Measurements from ENCODE around the gene BCL2L14.

DNA sequence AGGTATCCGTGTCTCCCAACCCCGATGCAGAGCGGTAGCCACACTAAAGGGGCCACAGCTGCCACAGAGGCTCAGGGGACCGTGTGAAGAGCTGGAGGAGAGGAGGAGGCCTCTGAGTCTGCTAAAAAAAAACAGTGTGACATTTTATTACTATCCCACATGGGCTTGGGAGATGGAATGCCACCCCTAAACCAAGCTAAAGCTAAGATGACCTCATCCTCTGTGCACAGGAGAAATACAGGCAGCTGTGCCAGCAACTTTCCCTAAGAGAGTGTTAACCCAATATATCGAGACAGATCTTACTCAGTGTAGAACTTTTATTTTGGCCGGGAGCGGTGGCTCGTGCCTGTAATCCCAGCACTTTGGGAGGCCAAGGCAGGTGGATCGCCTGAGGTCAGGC is 18.0 kb downstream of the BCL2L14 start:
- TF ChIP-seq ATF1 (CRISPR knock-in tag; IDR thresholded peaks at IDR 0.05) (no peak), ZNF282 (IDR thresholded peaks at IDR 0.05; ENCODE audit: partially characterized antibody) (no peak), POLR2A (IDR thresholded peaks at IDR 0.05; ENCODE audit: insufficient read depth in 1 of 2, low read depth in 2 of 2, low read length in 2 of 2) (no peak), ELK4 (CRISPR knock-in tag; IDR thresholded peaks at IDR 0.05; ENCODE audit: borderline replicate concordance) (no peak)
- TF ChIP-seq, protein P1, sequence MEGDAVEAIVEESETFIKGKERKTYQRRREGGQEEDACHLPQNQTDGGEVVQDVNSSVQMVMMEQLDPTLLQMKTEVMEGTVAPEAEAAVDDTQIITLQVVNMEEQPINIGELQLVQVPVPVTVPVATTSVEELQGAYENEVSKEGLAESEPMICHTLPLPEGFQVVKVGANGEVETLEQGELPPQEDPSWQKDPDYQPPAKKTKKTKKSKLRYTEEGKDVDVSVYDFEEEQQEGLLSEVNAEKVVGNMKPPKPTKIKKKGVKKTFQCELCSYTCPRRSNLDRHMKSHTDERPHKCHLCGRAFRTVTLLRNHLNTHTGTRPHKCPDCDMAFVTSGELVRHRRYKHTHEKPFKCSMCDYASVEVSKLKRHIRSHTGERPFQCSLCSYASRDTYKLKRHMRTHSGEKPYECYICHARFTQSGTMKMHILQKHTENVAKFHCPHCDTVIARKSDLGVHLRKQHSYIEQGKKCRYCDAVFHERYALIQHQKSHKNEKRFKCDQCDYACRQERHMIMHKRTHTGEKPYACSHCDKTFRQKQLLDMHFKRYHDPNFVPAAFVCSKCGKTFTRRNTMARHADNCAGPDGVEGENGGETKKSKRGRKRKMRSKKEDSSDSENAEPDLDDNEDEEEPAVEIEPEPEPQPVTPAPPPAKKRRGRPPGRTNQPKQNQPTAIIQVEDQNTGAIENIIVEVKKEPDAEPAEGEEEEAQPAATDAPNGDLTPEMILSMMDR (CRISPR knock-in tag; IDR thresholded peaks at IDR 0.05): no peak
